ENCODE measurements around the gene CAMLG. TPM values are rescaled to one million over a fixed set of nuclear protein-coding genes. Genes with fewer than 3 reads are reported as not detected.

Gene CAMLG
- total RNA-seq, 1 experiment from 2014 or later = 28.3 TPM

DNA sequence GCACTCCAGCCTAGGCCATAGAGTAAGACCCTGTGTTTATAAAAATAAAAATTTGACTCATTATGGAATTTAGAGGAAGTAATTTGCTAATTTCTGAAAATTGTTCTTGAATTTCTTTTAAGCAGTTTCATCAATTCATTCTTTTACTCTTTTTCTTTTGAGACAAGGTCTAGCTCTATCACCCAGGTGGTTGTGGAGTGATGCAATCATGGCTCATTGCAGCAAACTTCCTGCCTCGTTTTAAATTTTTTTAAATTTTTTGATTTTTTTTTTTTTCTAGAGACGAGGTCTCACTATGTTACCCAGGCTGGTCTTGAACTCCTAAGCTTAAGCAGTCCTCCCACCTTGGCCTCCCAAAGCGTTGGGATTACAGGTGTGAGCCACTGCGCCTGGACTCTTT lies 3.1 kb upstream of the CAMLG start:
- Histone ChIP-seq H3K27ac (ENCODE audit: low read length) (no peak overlapping the region), H3K36me3 (ENCODE audit: control insufficient read depth, insufficient read depth, low read length) (no peaks in the 10 kb centered on the region; the same call in none of the 2 replicates), H3K27me3 (ENCODE audit: control insufficient read depth, insufficient read depth, low read length) (no peaks in the 10 kb centered on the region), H3K4me1 (ENCODE audit: control insufficient read depth, insufficient read depth, low read length) (peaks cover 8% of the 10 kb centered on the region; the same call in 1 of the 2 replicates), H3K9me3 (ENCODE audit: control insufficient read depth, insufficient read depth, low read depth, low read length) (no peaks in the 10 kb centered on the region), H3K4me3 (ENCODE audit: low read depth in 2 of 2, low read length in 2 of 2) (no peak overlapping the region)
- no peak for DNase-seq (ENCODE audit: low read depth, low spot score)
- TF ChIP-seq POLR2AphosphoS5 (IDR thresholded peaks at IDR 0.05; ENCODE audit: low read depth, low read length) (no peak), SIN3A (IDR thresholded peaks at IDR 0.05; ENCODE audit: borderline replicate concordance, insufficient read depth, low read depth, low read length) (no peak), TCF7L2 (IDR thresholded peaks at IDR 0.05; ENCODE audit: low read depth, low read length) (no peak)
- TF ChIP-seq, protein P1, sequence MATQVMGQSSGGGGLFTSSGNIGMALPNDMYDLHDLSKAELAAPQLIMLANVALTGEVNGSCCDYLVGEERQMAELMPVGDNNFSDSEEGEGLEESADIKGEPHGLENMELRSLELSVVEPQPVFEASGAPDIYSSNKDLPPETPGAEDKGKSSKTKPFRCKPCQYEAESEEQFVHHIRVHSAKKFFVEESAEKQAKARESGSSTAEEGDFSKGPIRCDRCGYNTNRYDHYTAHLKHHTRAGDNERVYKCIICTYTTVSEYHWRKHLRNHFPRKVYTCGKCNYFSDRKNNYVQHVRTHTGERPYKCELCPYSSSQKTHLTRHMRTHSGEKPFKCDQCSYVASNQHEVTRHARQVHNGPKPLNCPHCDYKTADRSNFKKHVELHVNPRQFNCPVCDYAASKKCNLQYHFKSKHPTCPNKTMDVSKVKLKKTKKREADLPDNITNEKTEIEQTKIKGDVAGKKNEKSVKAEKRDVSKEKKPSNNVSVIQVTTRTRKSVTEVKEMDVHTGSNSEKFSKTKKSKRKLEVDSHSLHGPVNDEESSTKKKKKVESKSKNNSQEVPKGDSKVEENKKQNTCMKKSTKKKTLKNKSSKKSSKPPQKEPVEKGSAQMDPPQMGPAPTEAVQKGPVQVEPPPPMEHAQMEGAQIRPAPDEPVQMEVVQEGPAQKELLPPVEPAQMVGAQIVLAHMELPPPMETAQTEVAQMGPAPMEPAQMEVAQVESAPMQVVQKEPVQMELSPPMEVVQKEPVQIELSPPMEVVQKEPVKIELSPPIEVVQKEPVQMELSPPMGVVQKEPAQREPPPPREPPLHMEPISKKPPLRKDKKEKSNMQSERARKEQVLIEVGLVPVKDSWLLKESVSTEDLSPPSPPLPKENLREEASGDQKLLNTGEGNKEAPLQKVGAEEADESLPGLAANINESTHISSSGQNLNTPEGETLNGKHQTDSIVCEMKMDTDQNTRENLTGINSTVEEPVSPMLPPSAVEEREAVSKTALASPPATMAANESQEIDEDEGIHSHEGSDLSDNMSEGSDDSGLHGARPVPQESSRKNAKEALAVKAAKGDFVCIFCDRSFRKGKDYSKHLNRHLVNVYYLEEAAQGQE (IDR thresholded peaks at IDR 0.05; ENCODE audit: insufficient read depth in 1 of 2, low read depth in 2 of 2, low read length in 1 of 2) = no peak
- TF ChIP-seq, protein P2, sequence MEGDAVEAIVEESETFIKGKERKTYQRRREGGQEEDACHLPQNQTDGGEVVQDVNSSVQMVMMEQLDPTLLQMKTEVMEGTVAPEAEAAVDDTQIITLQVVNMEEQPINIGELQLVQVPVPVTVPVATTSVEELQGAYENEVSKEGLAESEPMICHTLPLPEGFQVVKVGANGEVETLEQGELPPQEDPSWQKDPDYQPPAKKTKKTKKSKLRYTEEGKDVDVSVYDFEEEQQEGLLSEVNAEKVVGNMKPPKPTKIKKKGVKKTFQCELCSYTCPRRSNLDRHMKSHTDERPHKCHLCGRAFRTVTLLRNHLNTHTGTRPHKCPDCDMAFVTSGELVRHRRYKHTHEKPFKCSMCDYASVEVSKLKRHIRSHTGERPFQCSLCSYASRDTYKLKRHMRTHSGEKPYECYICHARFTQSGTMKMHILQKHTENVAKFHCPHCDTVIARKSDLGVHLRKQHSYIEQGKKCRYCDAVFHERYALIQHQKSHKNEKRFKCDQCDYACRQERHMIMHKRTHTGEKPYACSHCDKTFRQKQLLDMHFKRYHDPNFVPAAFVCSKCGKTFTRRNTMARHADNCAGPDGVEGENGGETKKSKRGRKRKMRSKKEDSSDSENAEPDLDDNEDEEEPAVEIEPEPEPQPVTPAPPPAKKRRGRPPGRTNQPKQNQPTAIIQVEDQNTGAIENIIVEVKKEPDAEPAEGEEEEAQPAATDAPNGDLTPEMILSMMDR (IDR thresholded peaks at IDR 0.05) = no peak
- ChIA-PET POLR2A (interaction anchor here (0.6 kb wide), 3 partner anchors 36 to 606 kb away, joined by 3 to 5 read pairs (median 4); no protein-coding TSS in a partner anchor), CTCF (interaction anchor here (0.6 to 0.7 kb wide), 2 partner anchors 10 to 338 kb away, joined by 3 to 5 read pairs; no protein-coding TSS in a partner anchor)
- intact Hi-C loops (cut with micrococcal nuclease; ENCODE audit: unreplicated experiment) = no loop called here
- in situ Hi-C loops (cut with HindIII; ENCODE audit: low pct_unique_long_range_greater_than_20kb, low sequenced_read_pairs) = no loop called here
- BruUV-seq (replicated peaks) = no TSS peak
- ATAC-seq = no peak

DNA sequence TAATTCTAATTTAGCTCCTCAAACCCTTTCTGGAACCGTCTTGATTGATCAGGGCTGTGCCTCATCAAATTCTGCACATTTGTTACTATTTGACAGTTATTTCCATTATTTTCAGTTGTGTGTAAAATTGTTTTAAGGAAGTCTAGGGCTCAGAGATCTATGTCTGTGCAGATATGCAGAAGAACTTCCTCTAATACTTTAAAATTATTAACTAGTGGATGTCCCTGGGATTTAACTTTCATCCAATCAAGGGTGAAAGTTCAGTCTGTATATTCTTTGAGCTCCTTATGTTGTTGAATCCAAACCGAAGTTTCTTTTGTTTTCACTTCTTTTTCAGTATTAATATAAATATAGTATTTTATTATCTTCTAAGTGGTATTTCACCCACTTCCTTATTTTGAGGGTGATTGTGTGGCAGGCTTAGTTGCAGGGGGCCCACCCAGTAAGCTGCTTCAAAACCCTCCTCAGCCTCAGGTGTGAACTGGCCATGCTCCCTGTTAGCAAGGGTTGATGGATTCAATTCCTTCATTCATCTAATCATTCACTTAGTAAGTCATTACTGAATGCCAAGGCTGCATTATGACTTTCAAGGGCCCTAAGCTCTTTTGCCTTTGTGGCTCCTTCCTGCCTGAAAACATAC lies 2.1 kb upstream of the CAMLG start:
- no peak for TF ChIP-seq TCF7L2 (IDR thresholded peaks at IDR 0.05; ENCODE audit: low read depth, low read length)
- TF ChIP-seq, protein P1 (IDR thresholded peaks at IDR 0.05; ENCODE audit: insufficient read depth in 1 of 2, low read depth in 2 of 2, low read length in 1 of 2) = no peak
- no peak for TF ChIP-seq POLR2AphosphoS5 (IDR thresholded peaks at IDR 0.05; ENCODE audit: low read depth, low read length)
- no peak for TF ChIP-seq SIN3A (IDR thresholded peaks at IDR 0.05; ENCODE audit: borderline replicate concordance, insufficient read depth, low read depth, low read length)
- TF ChIP-seq, protein P2 (IDR thresholded peaks at IDR 0.05) = no peak
- no peaks in the 10 kb centered on the region; the same call in none of the 2 replicates for H3K36me3 ChIP-seq (ENCODE audit: control insufficient read depth, insufficient read depth, low read length)
- no peaks in the 10 kb centered on the region for H3K9me3 ChIP-seq (ENCODE audit: control insufficient read depth, insufficient read depth, low read depth, low read length)
- peaks cover 9% of the 10 kb centered on the region; the same call in 1 of the 2 replicates for H3K4me1 ChIP-seq (ENCODE audit: control insufficient read depth, insufficient read depth, low read length)
- intact Hi-C loops (cut with micrococcal nuclease; ENCODE audit: unreplicated experiment) = no loop called here
- POLR2A ChIA-PET = interaction anchor here (0.6 kb wide), 2 partner anchors 102 to 605 kb away, joined by 3 to 5 read pairs; no protein-coding TSS in a partner anchor
- CTCF ChIA-PET = interaction anchor here (1.4 kb wide), 1 partner anchor 22 kb away, joined by 4 read pairs; the partner anchor contains the start of gene DDX46
- no TSS peak for BruUV-seq (replicated peaks)
- in situ Hi-C loops (cut with HindIII; ENCODE audit: low pct_unique_long_range_greater_than_20kb, low sequenced_read_pairs) = no loop called here
- no peak overlapping the region for H3K4me3 ChIP-seq (ENCODE audit: low read depth in 2 of 2, low read length in 2 of 2)
- no peak overlapping the region for H3K27ac ChIP-seq (ENCODE audit: low read length)
- no peak for DNase-seq (ENCODE audit: low read depth, low spot score)
- H3K27me3 ChIP-seq (ENCODE audit: control insufficient read depth, insufficient read depth, low read length) = no peaks in the 10 kb centered on the region
- ATAC-seq = no peak
